Stomach (tissue), 4 donors: ENCODE data around the gene SYNE3.

Experiments
- EP300 ChIP-seq: sonication (generic); formaldehyde crosslinking; IDR thresholded peaks from one replicate; pipeline ENCODE4 v1.6.1; 2017; ENCODE audit warnings: antibody characterized with exemption
- TF ChIP-seq, protein P1 (sequence below), 7 experiments: fragments of 450-650 bp in 4 of 7; fragments of 200-600 bp in 3 of 7; sonication (generic) in 3 of 7; IDR thresholded peaks; one replicate each; pipeline ENCODE4 v1.5.1; 2016 to 2019; ENCODE audit warnings: antibody characterized with exemption in 7 of 7, control low read depth in 2 of 7, mild to moderate bottlenecking in 1 of 7

DNA sequence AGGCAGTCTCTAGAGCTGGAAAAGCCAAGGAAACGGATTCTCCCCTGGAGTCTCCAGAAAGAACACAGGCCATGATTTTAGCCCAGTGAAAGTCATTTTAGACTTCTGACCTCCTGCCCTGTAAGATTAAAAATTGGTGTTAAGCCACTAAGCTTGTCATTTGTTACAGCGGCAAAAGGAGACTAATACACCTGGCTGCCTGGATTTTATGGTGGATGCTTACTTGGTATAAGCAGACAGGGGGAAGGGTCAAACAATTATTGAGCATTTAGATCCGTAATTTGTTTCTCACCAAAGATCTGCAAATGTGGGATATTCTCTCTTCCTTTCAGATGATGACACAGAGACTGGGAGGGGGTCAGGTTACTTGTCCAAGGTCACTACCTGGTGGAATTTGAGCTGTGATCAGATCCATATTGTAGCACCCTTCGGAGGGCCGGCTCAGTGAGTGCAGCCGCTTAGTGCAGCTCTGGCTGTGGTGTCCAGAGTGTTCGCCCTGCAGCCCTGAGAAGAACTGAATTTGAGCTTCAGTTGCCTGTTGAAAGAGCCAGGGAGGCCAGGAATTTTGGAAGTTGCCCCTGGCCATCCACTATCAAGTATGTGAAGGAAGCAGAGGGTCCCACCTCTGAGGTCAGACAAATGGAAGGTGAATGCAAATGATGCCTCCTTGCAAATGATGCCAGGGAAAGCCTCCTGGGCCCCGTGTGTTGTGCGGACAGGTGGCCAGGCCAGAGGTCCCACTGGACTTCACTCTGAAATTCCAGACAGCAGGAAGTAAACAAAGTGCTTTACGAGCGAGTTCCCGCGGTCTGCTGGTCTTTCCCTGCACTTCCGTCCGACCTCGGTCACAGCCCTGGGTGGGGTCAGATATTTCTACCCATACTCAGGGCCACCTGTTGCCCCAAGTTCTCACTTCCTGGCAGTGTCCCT is 33.5 kb upstream of the SYNE3 start:
- TF ChIP-seq, protein P1, sequence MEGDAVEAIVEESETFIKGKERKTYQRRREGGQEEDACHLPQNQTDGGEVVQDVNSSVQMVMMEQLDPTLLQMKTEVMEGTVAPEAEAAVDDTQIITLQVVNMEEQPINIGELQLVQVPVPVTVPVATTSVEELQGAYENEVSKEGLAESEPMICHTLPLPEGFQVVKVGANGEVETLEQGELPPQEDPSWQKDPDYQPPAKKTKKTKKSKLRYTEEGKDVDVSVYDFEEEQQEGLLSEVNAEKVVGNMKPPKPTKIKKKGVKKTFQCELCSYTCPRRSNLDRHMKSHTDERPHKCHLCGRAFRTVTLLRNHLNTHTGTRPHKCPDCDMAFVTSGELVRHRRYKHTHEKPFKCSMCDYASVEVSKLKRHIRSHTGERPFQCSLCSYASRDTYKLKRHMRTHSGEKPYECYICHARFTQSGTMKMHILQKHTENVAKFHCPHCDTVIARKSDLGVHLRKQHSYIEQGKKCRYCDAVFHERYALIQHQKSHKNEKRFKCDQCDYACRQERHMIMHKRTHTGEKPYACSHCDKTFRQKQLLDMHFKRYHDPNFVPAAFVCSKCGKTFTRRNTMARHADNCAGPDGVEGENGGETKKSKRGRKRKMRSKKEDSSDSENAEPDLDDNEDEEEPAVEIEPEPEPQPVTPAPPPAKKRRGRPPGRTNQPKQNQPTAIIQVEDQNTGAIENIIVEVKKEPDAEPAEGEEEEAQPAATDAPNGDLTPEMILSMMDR (IDR thresholded peaks at IDR 0.05) = no peak
- TF ChIP-seq EP300 = no peak
